Measurements from ENCODE around the gene APOBEC3F.

GRCh38 chr22:39101226-39101625, 60.6 kb downstream of the APOBEC3F start:
- TF ChIP-seq EZH2 (IDR thresholded peaks at IDR 0.05; ENCODE audit: low read depth), result no peak
- TF ChIP-seq, protein P1, sequence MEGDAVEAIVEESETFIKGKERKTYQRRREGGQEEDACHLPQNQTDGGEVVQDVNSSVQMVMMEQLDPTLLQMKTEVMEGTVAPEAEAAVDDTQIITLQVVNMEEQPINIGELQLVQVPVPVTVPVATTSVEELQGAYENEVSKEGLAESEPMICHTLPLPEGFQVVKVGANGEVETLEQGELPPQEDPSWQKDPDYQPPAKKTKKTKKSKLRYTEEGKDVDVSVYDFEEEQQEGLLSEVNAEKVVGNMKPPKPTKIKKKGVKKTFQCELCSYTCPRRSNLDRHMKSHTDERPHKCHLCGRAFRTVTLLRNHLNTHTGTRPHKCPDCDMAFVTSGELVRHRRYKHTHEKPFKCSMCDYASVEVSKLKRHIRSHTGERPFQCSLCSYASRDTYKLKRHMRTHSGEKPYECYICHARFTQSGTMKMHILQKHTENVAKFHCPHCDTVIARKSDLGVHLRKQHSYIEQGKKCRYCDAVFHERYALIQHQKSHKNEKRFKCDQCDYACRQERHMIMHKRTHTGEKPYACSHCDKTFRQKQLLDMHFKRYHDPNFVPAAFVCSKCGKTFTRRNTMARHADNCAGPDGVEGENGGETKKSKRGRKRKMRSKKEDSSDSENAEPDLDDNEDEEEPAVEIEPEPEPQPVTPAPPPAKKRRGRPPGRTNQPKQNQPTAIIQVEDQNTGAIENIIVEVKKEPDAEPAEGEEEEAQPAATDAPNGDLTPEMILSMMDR (conservative IDR thresholded peaks at IDR 0.05), result no peak

All from PC-9 (cell line).